GM18909 (cell line): Measurements from ENCODE around the gene ATMIN.

Experiments used
- ATAC-seq: cut with Tn5 transposase; IDR thresholded peaks from one replicate; pipeline ENCODE4 v1.9.1; 2021; ENCODE audit warnings: mild to moderate bottlenecking; ENCODE audit not compliant: unreplicated experiment, poor library complexity

The ATMIN gene

DNA sequence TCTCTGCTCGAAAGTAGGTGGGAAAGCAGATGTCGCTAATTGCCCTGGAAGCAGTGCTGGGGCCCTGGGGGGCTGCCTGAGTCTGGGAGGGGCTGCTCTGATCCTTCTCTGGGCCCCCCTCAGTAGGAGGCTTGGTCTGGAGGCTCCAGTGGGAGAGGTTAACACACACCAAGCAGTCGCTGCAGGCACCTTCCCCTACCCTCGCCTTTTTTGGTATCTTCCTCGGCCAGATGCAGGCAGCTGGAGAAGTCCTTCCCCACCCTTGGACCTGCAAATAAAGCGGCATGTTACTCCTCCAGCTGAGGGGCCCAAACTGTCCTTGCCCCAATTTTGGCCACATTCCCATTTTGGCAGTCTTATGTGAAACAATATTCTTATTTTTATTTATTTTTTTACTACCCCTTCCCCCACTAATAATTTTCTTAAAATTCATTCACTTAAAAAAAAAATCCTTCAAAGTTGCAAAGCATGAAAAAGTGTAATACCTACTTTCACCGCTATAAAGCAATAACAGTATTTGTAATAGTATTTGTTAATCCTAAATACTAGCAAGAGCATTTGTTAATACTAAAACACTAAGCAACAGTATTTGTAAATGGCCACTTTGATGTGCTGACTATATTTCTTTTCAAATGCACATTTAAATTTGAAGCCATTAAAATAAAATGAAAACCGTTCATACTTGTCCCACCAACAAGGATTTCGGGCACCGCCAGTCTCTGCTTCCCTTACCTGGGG is 26.4 kb downstream of the ATMIN start:
- ATAC-seq = no peak

DNA sequence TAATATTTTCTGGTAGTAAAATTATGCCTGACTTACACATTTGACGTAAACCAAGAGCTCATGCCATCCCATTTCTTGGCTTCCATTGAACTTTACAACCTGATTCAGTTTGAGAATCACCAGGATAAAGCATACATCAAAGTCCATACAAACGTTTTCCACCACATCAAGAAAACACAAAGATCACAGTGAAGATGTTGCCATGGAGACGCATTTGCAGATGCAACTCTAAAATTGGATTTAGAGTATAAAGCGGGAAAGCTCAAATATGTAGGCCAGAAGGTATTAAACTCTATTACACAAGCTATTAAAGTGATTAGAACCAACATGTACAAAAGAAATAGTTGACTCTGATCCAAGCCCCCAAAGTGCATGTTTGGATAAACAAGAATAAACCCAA is 31.0 kb downstream of the ATMIN start:
- ATAC-seq = no peak

DNA sequence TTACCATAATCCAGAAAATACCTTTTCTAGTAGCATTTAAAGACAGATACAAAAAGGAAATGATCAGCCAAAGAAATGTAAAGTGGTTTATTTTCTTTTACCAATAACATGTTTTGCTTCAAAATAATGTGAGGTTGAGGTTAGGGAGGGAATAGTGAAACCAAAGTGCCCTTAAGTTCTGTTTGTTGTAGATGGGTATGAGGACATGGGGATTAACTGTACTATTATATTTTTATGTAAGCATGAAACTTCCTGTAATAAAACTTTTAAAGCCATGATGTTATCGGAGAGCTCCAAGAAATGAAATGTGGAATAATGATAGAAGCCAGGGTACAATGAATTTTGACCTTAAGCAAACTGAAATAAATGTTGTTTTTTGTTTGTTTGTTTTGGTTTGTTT is 31.5 kb downstream of the ATMIN start:
- ATAC-seq = no peak

DNA sequence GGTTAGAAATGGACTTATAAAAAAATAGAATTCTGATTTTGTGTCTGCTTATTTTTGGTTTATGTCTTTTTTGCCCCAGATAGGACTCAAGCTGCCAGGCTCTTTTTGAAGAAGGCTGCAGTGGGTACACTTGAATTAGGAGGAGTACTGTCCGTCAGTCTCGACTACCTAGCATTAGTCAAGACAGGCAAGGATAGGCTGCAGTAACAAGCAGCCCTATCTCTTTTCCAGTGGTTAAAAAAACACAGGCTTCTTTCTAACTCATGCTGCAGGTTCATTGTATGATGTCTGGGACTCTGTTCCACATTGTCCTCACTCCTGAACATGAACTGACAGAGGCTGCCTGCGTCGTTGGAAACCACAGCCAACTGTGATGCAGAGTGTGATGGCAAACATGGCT is 33.4 kb downstream of the ATMIN start:
- ATAC-seq = no peak

DNA sequence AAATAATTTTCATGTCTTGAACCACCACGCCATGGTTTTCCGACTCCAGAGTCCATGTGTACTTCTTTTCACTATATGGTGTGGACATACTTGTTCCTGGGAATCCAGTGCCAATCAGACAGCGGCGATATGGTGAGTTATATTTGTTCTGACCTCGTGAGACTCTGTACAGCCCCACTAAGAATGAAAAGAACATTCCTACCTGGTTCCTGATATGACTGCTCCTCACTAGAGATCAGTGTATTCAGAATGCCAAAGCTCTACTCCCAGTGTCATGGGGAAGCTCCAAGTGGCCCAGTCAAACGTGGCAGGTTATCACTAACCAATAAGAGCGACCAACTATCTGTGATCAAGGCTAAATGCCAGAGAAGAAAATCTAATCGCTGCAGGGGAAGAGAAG is 35.3 kb downstream of the ATMIN start:
- no peak for ATAC-seq

DNA sequence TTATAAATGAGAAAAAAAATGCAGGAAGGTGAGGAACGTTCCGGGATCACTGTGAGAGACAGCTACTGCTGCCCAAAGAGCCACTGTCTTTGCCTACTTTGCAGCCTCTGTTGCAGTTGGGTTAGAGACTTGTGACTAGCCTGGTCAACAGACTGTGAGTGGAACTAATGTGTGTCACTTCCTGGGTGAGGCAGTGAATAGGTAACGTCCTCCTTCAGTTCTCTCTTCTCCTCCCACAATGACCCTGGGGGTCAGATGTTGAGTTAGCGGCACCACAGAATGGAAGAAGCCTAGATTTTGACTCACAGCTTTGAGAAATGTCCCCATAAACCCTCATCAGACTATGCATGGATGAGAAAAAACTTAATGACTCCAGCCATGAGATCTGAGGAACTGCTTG is 36.2 kb downstream of the ATMIN start:
- no peak for ATAC-seq

DNA sequence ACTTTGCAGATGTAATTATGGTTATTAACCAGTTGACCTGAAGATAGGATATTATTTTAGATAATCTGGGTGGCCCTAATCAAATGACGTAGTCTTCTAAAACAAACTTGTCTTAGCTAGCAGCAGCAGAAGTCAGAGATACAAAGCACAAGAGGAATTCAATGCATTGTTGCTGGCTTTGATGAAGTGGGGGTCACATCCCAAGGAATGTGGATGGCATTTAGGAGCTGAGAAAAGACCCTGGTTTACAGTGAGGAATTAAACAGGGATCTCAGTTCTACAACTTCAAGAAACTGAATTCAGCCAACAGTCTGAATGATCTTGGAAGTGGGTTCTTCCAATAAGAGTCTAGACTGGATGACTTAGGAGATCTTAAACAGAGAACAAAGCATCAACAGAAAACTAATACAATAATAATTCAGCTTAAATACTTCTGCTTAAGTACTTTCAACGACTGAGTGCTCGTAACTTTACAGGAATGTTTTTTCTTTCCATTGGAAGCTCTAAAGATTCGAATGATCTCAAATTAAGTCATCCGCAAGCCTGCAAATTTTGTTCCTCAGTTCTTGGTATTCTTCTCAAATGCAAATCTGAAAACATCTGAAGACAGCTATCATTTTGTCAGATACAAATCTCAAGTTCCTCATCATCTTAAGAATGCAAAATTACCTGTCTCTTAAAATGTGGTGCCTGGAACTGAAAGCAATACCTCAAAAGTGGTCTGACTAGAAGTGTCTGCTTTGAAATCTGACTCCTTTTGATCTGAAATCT is 38.1 kb downstream of the ATMIN start:
- ATAC-seq = no peak

DNA sequence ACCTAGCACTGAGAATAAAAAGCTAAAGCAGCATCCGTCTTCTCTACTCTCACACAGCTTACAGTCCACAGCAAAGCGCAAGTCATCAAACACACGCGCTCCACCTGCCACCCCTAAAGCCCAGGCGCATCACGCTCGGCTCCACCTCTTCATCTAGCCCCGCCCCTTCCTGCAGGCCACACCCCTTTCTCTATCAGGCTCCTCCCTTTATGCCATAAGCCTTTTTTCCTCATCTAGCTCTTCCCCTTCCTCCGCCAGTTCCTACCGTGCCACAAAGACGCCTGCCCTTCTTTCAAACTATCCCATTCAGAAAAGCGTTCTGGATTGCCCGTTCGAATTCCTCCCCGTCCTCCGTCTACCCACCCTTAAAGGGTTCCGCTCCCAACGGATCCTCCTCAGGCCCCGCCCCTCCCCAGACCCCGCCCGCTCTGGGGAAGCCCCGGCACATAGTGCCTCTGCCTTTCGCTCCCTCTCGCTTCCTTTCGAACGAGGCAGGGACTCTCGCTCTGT is 41.0 kb downstream of the ATMIN start:
- ATAC-seq = peak; percentile 82

DNA sequence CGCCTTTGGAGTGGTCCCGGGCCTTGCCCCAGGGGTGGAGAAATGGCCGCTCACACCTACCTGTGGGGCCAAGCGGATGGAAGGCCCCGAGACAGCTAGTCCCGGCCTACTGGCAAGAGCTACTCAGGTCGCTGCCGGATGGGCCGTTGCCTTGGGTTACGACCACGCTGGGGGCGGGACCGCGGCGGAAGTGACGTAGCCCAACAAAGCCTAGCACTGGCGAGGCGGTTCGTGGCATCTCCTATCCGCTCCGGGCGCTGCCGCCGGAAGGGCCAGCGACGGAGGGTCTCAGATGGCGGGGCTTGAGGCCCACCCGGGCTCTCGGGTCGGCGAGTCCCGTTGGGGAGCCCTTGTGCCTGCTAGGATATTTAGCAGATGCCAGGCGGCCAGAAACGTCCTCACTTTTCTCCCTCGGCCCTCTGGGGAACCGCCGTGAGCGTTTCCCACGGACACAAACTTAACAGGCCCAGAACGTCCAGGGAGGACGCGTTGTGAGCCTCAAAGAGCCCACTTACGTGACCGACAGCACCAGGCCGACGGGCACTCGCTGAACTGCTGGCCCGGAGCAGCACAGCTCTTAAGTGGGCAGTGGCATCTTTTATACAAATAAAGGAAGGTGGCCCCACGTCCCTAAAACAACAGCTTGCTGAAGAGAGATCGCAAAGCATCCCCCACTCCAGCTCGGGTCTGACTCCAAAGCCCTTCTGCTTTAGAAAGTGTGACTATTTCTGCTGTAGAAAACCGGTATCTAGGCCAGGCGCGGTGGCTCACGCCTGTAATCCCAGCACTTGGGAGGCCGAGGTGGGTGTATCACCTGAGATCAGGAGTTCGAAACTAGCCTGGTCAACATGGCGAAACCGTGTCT is 41.7 kb downstream of the ATMIN start, which contains the start of gene C16orf46:
Gene C16orf46 (minus strand): TSS at position 163 of the 865 bp plus-strand sequence. CDS start 13,283 bp downstream, outside the sequence.
- ATAC-seq = peak; percentile 96

DNA sequence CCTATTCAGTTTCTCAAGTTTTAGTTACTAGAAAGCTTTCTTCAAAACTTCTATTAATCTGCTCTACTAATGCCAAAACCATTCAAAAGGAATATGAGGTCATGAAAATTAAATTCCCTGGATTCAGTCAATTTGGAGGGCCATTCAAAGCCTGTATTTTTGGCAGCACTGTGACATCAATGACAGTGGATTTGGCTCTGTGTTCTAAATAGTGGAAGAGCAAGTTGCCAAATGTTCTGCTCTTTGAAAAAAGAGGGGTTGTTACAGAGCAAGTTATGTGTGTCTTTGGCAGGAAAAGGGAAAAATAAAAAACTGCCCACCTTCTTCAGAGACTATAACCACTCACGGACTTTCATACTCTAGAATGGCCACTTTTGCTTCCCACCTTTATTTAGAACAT is 44.6 kb downstream of the ATMIN start:
- ATAC-seq = no peak

DNA sequence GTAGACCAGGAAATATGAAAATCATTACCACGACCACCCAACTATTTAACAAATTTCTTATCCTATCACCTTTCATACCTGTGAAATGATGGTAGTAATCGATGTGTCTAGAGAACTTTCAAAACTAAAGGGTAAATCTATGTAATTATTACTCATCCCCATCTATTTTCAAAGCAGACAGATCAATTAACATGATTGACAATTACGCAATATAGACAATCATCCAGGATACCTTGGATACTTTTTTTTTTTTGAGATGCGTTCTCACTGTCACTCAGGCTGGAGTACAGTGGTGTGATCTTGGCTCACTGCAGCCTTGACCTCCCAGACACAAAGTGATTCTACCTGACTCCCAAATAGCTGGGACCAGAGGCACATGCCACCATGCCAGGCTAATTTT is 45.4 kb downstream of the ATMIN start:
- no peak for ATAC-seq

DNA sequence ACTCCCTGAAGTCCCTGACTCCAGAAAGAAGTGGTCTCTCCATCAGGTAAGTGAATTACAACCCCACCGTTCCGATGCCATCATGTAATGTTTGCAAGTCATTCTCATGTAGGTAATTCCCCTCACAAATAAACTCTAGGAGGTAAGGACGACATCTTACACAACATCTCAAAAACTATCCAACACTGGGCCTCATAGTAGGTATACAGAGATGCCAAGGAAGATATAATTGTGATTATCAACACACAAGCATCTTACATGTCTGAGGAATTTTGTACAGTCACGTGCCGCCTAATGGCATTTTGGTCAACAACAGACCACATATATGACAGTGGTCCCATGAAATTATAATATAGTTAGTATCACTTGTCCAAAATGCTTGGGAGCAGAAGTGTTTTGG is 53.2 kb downstream of the ATMIN start:
- no peak for ATAC-seq

DNA sequence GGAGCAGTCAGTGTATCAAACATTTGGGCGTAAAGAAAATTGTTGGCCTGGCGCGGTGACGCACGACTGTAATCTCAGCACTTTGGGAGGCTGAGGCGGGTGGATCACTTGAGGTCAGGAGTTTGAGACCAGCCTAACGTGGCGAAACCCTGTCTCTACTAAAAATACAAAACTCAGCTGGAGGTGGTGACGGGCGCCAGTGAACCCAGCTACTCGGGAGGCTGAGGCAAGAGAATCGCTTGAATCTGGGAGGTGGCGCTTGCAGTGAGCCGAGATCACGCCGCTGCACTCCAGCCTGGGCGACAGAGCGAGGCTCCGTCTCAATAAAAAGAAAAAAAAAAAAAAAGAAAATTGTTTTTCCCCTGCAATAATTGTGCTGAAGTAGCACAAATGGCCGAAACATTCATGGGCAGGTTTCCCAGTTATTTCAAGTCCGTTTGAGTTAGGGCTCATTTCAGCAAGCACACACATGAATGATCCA is 59.2 kb downstream of the ATMIN start:
- ATAC-seq = no peak

DNA sequence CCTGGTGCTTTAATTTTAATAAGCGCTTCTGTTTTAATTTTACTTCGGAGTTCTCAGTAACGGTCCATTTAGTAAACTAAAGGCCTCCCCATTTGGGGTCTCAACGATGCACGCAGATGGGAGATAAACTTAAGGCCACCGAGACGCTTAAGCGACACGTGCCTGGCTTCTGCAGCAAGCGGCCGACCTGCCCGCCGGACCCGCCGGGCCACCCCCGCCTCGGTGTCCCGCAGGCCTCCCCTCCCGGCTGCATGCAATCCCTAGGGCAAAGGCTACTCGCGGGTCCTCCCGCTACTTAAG is 60.0 kb downstream of the ATMIN start:
- peak; percentile 19 for ATAC-seq

DNA sequence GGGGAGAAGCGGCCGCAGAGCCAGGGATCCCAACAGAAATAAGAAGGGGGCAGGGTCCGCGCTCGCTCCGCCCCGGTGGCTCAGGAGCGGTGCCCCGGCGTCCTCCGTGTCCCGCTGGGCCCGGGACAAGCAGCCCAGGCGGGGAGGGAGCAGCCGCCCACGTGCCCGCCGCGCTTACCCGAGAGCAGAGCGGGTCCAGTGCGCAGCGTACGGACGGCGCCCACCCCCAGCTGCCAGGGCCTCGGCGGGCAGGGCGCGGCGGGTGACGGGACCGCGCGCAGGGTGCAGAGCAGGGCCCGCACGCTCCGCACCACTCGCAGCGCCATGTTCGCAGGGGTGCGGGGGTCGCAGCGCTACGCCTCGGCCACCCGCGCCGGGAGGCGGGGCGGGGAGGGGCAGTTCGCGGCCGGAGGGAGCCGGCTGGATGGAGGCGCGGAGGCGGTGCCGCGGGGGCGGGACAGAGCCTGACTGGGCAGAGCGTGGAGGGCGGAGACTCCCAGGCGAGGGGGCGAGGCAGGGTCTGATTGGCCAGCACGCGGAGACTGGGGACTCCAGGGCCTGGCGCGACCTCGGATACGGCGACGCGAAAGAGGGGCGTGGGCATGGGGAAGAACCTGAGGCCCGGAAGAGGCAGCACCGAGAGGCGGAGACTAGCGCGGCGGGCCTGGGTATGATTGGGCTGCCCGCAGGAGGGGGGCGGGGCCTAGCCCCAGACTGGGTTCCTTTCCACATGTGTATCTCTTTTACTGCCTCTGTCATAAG is 60.5 kb downstream of the ATMIN start, which contains the start of gene GCSH:
Gene GCSH (minus strand): TSS at position 443 of the 762 bp plus-strand sequence. CDS start 117 bp downstream, at position 326.
- peak; percentile 99 for ATAC-seq

DNA sequence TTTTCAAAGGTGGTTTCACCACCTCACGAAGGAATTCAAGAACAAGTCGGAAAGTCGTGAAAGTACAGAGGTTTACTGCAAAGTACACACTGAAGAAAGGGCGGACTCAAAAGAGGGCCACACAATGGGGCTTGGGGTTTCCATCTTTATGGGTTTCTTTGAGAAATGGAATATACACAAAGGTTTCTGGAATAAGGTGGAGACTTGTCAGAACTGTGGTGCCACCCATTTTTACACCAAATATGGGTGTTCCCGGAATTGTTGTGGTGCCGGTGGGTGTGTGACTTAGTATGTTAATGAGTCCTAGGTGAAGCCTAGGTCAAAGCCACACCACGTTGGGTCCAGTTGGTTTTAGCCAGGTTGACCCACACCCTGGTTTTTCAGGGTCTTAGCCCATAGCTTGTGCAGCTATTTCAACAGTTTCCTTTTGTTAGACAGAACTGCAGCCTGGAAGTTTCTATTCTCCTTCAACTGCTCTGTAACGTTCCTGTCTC is 61.1 kb downstream of the ATMIN start:
- no peak for ATAC-seq
